ENCODE data around the gene TCF15. TPM values are rescaled to one million over a fixed set of nuclear protein-coding genes. Genes with fewer than 3 reads are reported as not detected.

Gene TCF15
- total and polyA plus RNA-seq, 9 donors, result 0.15 to 0.75 (median 0.30) TPM; not detected in 2

DNA sequence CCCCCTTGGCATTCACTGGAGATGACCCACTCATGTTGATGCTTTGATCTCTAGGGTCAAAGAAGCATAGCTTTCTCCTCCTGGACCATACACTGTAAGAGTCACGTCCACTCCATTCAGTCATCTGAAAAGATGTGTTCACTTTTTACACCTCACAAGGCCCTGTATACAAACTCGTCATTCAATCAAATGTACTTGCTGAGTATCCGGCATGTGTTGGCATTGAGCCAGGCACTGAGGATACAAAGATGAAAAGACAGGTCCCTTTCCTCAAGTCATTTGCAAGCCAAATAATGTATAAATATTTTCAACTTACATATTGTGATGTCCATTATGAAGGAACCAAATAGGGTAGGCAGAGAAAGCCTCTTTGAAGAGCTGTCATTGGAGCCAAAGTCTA lies 34.0 kb downstream of the TCF15 start:
- Histone ChIP-seq H3K27me3 (no peaks in the 10 kb centered on the region), H3K4me1 (ENCODE audit: insufficient read depth) (no peaks in the 10 kb centered on the region), H3K36me3 (no peaks in the 10 kb centered on the region), H3K9me3 (no peaks in the 10 kb centered on the region), H3K4me3 (no peak overlapping the region), H3K27ac (no peak overlapping the region)
- intact Hi-C loops (cut with DNase I), result no loop called here
- no peak for DNase-seq
- 70 to 78% (median 75%) methylated on average over 3 of the region's 3 CpGs for WGBS, 3 donors
- TF ChIP-seq EP300 (IDR thresholded peaks at IDR 0.05), result no peak
- TF ChIP-seq POLR2A (IDR thresholded peaks at IDR 0.05), result no peak
- TF ChIP-seq, protein P1, sequence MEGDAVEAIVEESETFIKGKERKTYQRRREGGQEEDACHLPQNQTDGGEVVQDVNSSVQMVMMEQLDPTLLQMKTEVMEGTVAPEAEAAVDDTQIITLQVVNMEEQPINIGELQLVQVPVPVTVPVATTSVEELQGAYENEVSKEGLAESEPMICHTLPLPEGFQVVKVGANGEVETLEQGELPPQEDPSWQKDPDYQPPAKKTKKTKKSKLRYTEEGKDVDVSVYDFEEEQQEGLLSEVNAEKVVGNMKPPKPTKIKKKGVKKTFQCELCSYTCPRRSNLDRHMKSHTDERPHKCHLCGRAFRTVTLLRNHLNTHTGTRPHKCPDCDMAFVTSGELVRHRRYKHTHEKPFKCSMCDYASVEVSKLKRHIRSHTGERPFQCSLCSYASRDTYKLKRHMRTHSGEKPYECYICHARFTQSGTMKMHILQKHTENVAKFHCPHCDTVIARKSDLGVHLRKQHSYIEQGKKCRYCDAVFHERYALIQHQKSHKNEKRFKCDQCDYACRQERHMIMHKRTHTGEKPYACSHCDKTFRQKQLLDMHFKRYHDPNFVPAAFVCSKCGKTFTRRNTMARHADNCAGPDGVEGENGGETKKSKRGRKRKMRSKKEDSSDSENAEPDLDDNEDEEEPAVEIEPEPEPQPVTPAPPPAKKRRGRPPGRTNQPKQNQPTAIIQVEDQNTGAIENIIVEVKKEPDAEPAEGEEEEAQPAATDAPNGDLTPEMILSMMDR (IDR thresholded peaks at IDR 0.05), result no peak

DNA sequence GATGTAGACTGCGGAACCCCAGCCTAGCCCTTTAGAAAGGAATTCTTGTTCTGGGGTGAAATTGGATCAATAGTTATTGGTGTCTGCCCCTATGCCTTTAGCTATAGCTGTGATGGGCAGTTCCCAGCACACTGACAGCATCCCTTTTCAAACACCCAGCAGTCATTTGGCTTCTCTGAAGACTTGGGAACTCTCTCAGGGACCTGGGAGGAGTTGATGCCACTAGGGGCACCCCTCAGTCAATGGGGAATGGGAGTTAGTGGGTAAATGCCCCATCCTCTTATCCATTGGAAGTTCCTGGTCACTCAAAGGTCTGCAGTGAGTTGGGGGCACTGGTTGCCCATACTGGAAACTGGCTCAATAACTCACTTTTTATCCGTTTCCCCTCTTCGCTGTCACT lies 34.9 kb downstream of the TCF15 start:
- Histone ChIP-seq H3K27ac (no peak overlapping the region), H3K4me3 (no peak overlapping the region), H3K4me1 (ENCODE audit: insufficient read depth) (no peaks in the 10 kb centered on the region), H3K36me3 (no peaks in the 10 kb centered on the region), H3K9me3 (no peaks in the 10 kb centered on the region), H3K27me3 (no peaks in the 10 kb centered on the region)
- TF ChIP-seq EP300 (IDR thresholded peaks at IDR 0.05) (no peak), POLR2A (IDR thresholded peaks at IDR 0.05) (no peak)
- TF ChIP-seq, protein P1 (IDR thresholded peaks at IDR 0.05), result no peak
- no peak for DNase-seq
- intact Hi-C loops (cut with DNase I), result no loop called here
- 89 to 92% (median 89%) methylated on average over 3 of the region's 3 CpGs for WGBS, 3 donors

DNA sequence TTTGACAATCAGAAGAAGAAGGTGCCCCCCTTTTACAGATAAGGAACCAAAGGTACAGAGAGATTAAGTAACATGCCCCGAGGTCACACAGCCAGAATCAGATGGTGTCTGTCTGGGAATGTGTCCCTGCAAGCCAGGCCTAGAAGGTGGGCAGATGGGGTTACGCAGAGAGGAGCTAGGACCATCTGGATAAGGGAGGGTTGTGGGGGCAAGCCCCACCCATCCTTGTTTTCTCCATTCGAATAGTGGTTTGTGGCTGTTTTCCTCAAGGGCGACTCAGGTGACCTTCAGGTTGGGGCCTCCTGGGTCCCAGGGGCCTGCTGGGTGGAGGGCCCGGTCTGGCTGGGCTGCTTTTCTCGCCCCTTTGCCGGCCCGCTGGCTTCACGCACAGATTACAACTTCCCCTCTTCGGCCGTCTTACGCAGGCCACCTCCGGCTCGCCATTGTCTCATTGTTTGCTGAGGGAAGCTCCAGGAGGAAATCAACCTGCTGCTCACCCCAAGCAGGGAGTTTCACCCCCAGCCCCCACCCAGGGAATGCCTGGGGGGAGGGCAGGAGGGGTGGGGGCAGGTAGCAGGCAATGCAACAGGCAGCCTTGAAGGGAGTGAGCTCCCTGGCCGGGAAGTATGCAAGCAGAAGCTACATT lies 35.7 kb downstream of the TCF15 start:
- 72 to 82% (median 78%) methylated on average over 15 of the region's 15 CpGs for WGBS, 3 donors
- intact Hi-C loops (cut with DNase I), result no loop called here
- Histone ChIP-seq H3K4me1 (ENCODE audit: insufficient read depth) (no peaks in the 10 kb centered on the region), H3K36me3 (no peaks in the 10 kb centered on the region), H3K27me3 (no peaks in the 10 kb centered on the region), H3K9me3 (no peaks in the 10 kb centered on the region), H3K4me3 (no peak overlapping the region), H3K27ac (no peak overlapping the region)
- no peak for DNase-seq
- no peak for TF ChIP-seq EP300 (IDR thresholded peaks at IDR 0.05)
- TF ChIP-seq POLR2A (IDR thresholded peaks at IDR 0.05), result no peak
- TF ChIP-seq, protein P1 (IDR thresholded peaks at IDR 0.05), result no peak

DNA sequence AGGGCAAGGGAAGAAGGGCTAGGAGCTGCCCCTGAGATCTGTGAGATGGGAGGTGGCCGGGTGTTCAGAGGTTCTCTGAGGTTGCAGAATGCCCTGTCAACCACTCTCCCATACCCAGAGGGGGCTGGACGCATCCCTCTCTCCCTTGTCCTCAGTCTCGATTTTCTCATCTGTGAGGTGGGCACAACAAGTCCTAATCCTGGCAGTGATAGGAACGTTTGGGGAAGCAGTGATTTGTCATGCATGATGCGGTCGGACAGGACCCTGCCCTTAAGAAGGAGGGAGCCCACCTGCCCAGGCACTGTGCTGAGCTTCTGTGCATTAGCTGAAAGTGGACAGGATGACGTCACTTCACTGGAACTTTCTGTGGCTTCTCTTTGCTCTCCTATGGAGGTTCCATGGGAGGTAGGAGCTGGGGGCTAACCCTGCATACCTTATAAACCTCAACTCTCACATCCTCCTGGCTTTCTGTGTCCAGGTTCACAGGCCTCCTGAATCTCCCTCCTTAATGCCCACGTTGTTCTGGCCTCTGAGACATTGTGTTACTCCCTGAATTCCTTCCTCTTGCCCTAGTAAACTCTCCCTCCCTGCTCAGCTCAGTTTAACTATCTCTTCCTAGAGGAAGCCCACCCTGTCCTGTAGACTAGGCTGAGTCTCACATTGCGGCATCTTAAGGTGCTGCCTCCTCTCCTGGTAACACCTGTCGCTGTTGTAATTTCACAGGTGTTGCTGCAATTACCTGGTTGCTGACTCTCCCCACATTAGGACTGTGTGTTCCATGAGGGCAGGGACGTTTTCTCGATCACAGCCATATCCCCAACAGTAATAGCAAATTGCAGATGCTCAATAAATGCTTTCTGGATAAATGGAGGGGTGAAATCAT lies 36.5 kb downstream of the TCF15 start:
- TF ChIP-seq POLR2A (IDR thresholded peaks at IDR 0.05) (no peak), EP300 (IDR thresholded peaks at IDR 0.05) (no peak)
- TF ChIP-seq, protein P1 (IDR thresholded peaks at IDR 0.05), result no peak
- Histone ChIP-seq H3K9me3 (no peaks in the 10 kb centered on the region), H3K27me3 (no peaks in the 10 kb centered on the region), H3K4me1 (ENCODE audit: insufficient read depth) (no peaks in the 10 kb centered on the region), H3K4me3 (no peak overlapping the region), H3K36me3 (no peaks in the 10 kb centered on the region), H3K27ac (no peak overlapping the region)
- DNase-seq, result no peak
- 69 to 71% (median 69%) methylated on average over 12 of the region's 12 CpGs for WGBS, 3 donors
- intact Hi-C loops (cut with DNase I), result no loop called here

Measured in ovary (tissue), 9 donors.